ENCODE data around the gene MYBPC3.

MYBPC3 gene

GRCh38 chr11:47384498-47384897 lies 32.0 kb upstream of the MYBPC3 start:
- DNase-seq (ENCODE audit: low spot score): no peak

DNA sequence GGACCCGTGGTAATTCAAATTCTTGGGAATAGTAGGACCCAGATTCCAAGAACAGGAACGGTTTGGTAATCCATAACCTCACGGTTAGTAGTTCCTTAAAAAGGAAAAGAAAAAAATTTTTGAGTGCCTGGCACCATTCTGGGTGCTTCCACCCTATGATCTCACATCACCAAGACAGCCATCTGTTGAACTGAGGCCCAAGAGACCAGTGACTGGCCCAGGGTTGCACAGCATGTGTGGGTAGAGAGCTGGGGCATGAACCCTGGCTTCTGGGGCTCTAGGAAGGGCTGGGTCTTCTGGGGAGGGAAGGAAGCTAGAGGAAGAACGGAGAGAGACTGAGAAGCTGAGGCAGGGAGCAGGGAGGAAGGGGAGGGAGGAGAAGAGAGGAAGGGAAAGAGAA lies 30.6 kb upstream of the MYBPC3 start:
- no peak for DNase-seq (ENCODE audit: low spot score)

GRCh38 chr11:47380078-47380477 lies 27.6 kb upstream of the MYBPC3 start:
- no peak for DNase-seq (ENCODE audit: low spot score)

- no peak for DNase-seq (ENCODE audit: low spot score)
Observed at GRCh38 chr11:47379317-47379716, 26.8 kb upstream of the MYBPC3 start.

DNA sequence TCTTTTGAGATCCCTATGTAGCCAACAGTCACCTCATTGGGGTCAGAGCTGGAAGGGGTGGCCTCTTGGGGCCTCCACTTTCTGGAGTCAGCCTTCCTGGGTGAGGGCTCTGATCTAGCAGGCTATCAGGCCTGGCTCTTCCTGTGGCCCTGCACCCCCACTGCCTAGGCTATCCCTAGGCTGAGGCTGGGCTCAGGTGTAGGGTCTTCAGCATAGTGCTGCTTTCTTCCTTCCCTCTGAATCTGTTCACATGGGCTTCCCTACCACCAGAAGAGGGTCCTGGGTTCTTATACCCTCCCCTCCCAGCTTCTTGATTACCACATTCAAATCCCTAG lies 26.3 kb upstream of the MYBPC3 start:
- DNase-seq (ENCODE audit: low spot score): no peak

DNA sequence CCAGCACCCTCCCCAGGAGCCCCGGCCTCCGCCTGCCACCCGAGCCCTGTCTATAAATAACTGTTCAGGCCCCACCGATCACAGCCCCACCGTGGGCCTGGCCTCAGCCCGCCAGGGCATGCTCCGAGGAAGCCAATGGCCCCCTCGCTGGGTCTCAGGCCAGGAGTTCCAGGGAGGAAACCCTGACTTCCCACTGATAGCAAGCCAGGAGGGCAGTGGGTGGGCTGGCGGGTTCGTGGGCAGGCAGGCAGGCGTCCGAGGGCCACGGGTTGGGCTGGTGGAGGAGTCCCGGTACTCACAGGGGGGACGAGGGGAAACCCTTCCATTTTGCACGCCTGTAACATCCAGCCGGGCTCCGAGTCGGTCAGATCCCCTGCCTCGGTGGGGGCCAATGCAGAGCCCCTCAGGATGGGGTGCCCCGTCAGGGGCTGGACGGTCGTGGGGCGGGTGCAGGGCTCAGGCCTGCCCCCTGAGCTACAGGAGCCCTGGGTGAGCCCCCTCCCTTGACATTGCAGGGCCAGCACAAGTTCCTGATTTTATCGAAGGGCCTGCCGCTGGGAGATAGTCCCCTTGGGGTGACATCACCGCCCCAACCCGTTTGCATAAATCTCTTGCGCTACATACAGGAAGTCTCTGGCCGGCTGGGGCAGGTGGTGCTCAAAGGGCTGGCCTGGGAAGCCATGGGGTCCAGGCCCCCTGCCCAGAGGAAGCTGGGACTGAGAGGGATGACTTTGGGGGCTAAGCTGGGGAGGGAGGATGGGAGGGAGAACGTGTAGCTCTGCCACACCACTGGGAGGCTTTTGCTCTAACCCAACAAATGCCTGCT lies 25.7 kb upstream of the MYBPC3 start, which contains the start of gene SPI1:
TSS of gene SPI1 (minus strand) at position 538 of the 826 bp plus-strand sequence. CDS start at position 344, 194 bp downstream.
- DNase-seq (ENCODE audit: low spot score): no peak

DNA sequence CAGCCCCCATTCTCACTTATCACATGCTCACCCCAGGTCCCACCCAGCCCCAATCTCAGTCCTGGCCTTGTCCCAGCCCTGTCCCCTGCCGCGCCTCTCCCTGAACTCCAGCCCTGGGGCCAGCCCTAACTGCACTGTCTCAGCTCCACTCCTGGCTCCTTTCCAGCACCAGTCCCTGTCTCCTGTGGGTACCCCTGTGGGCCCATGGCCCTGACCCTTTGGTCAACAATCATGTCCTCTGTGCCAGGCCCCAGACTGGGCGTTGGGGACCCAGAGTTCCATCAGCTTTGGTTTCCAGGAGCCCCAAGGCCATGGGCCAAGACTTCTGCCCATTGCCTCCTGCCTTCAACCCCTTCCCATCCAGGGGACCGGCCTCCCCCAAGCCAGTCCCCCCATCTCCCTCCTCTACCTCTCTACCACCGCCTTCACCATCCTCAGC lies 25.1 kb upstream of the MYBPC3 start:
- DNase-seq (ENCODE audit: low spot score): no peak

DNA sequence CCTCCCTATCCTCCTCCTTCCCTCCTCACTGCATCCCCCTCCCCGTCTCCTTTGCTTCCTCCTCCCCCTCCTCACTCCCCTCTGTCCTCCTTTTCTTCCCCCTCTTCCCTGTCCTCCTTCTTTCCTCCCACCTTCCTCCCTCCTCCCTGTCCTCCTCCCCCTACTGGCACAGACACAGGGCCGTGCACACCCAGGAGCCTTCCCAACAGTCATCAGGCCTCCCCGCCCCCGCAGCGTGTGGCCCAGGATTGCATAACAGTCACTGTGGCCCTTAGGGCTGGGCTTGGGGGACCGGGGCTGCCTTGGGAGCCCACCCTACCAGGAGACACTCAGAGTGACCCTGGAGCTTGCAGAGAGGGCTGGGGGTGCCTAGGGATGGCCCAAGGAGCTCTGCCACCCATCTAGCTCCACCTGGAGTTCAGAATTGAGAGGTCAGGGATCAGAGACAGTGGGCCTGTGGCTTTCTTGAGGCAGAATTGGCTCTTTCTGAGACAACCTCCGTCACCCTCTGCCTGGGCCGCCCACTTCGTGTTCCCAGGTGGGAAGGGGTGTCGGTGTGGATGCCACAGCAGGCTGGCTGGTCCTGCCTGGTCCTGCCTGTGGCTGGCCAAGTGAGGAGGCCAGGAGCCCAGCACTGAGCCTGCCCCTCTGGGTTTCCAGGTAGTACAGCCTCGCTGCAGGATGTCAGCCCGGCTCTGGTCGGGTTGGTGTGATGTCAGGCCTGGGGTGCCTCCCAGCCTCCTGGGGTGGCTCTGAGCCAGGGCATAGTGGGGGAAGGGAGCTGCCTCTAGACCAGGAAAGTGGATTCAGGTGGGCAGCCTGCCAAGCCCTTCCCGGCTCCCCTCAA lies 24.2 kb upstream of the MYBPC3 start:
- peak; percentile 33 for DNase-seq (ENCODE audit: low spot score)

- no peak for DNase-seq (ENCODE audit: low spot score)
Observed at GRCh38 chr11:47376107-47376524, 23.6 kb upstream of the MYBPC3 start.

DNA sequence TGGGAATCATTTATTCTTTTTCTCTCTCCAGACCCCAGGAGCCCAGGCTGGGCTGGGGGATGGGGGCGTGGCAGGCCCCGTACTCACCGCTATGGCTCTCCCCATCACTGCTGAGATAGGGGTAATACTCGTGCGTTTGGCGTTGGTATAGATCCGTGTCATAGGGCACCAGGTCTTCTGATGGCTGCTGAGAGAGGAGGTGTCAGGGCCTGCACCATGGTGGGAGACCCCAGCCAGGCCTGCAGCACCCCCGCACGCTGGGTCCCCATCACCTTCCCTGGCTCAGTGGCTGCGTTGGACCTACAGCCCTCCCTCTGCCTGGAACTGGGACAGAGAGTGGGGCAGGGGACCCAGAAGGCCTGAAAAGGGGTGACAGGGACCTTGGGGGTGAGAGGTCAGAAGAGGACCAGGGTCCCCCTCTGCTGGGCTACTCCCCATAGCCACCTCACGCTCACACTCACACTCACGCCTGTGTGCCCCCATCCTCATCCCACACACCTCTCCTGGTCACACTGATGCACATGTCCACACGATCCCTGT lies 23.1 kb upstream of the MYBPC3 start:
- no peak for DNase-seq (ENCODE audit: low spot score)

GRCh38 chr11:47375020-47375419 lies 22.5 kb upstream of the MYBPC3 start:
- no peak for DNase-seq (ENCODE audit: low spot score)

DNA sequence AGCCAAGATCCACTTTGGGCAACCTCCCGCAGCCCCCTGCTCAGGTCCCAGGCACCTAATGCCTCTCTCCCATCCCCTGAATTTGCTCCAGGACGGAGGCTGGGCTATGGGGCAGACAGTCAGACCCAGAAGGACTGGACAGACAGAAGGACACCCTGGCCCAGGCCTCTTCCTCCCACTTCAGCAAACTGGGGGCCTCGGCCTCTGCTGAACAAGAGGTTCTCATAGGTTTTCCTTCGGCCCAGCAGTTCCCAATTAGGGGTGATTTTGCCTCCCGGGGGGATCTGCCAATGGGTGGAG lies 22.2 kb upstream of the MYBPC3 start:
- no peak for DNase-seq (ENCODE audit: low spot score)

DNA sequence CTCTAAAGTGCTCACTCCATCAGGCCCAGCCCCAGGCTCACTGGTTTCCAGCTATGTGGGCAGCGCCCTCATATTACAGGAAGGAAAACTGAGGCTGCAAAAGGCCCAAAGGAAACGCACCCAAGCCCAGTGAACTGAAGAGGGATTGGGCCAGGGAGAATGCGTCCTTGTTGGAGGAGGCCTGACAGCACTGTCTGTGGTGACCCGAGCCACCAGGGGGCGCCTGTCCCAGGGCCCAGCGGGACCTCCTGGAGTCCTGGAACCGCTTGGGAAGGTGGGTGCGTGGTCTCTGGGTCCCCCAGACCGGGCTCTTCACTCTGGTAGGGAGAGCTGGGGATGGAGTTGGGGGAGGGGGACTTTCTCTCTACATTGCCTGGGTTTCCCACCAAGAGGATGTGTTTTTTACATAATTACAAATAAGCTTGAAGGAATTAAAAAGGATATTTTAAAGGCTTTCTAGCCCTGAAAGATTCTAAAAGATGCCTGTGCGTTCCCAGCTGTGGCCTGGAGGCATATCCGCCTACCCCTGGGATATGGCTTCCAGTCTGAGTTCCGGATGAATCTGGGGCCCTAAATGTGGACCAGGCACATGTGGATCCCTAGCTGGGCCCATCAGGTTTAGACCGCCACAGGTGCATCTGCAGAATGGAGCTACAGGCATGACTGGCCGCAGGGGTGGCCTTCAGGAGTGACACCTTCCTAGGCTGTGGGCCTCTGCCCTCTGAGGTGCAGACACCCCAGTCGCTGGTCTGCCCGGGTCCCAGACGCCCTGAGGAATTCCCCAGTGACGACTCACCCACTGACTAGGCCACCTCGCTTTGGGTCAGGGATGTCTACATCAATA lies 21.6 kb upstream of the MYBPC3 start:
- DNase-seq (ENCODE audit: low spot score): peak; percentile 93

DNA sequence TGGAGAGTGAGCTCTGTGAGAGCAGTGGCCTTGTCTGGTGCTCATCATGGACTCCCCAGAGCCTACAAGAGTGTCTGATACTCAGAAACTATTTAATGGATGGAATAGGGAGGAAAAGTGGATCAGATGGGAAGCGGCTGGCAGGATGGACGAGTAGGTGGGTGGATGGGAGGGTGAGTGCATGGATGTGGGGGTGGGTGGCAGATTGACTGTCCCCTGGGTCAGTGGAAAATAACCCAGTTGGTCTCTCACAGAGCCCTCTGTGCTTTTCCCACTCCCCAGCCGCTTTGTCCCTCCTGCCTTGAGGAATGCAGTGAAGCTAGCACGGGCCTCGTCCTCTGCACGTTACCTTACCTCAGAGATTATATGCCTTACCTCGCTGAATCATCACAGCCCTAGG lies 19.9 kb upstream of the MYBPC3 start:
- no peak for DNase-seq (ENCODE audit: low spot score)

DNA sequence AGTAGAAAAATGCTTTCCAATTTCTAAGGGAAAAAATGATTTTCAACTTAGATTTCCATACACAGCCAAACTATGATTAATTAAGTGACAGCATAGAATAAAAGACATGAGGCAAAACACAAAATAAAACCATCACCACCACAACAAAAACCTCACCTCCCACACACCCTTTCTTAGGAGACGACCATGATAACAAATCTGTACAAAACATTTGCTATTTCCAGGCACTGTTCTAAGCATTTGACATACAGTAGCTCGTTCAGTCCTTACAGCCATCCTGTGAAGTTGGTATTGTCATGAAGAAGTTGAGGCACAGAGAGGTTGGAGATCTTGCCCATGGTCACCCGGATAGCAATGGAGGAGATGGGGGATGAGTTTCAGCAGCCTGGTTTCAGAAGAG lies 17.2 kb upstream of the MYBPC3 start:
- DNase-seq (ENCODE audit: low spot score): no peak

- DNase-seq (ENCODE audit: low spot score): no peak
Observed at GRCh38 chr11:47366020-47366490, 13.6 kb upstream of the MYBPC3 start.

GRCh38 chr11:47361419-47361818 lies 8.9 kb upstream of the MYBPC3 start:
- DNase-seq (ENCODE audit: low spot score): no peak

GRCh38 chr11:47360341-47360740 lies 7.8 kb upstream of the MYBPC3 start:
- no peak for DNase-seq (ENCODE audit: low spot score)

GRCh38 chr11:47359586-47359985 lies 7.1 kb upstream of the MYBPC3 start:
- no peak for DNase-seq (ENCODE audit: low spot score)

GRCh38 chr11:47359162-47359561 lies 6.7 kb upstream of the MYBPC3 start:
- DNase-seq (ENCODE audit: low spot score): no peak

DNA sequence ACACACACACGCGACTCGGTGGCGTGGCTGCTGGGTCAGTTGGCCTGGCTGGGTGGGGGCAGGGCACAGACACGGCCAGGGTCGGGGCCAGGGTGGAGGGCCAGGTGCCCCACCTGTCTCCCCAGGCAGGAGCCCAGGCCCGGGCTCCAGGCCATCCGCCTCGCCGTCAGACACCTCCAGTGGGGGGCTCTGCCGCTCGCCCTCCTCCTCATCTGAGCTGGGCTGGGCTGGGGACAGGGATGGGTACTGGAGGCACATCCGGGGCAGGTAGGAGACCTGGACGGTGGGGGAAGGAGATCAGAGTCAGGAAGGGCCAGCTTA lies 6.2 kb upstream of the MYBPC3 start:
- no peak for DNase-seq (ENCODE audit: low spot score)
